HepG2 (cell line): ENCODE data around the gene ZNF670. TPM values are rescaled to one million over a fixed set of nuclear protein-coding genes. Genes with fewer than 3 reads are reported as not detected.

Source experiments
- ETV5 ChIP-seq: IDR thresholded peaks from 2 replicates; pipeline ENCODE4 v1.6.1; 2018; ENCODE audit warnings: missing biosample characterization, missing genetic modification reagents, inconsistent platforms, borderline replicate concordance
- GATAD1 ChIP-seq: IDR thresholded peaks from 2 replicates; pipeline ENCODE4 v1.6.1; 2016; ENCODE audit warnings: missing genetic modification reagents, missing compliant biosample characterization
- JUN ChIP-seq: sonication (generic); formaldehyde crosslinking; IDR thresholded peaks from 2 replicates; pipeline ENCODE4 v1.4.0; 2020; ENCODE audit warnings: mild to moderate bottlenecking, missing genetic modification reagents
- KAT8 ChIP-seq: IDR thresholded peaks from 2 replicates; pipeline ENCODE4 v1.6.1; 2016; ENCODE audit warnings: missing genetic modification reagents, missing compliant biosample characterization
- KLF16 ChIP-seq, 2 experiments: sonication (generic) in 1 of 2; formaldehyde crosslinking in 1 of 2; IDR thresholded peaks; 2 replicates each; pipeline versions ENCODE4 v1.6.1 to v1.8.0; 2016 to 2023; ENCODE audit warnings: missing genetic modification reagents in 2 of 2, missing compliant biosample characterization in 1 of 2
- NFRKB ChIP-seq: fragments of 450-650 bp; IDR thresholded peaks from 2 replicates; pipeline ENCODE4 v1.6.1; 2017
- PITX1 ChIP-seq: sonication (generic); formaldehyde crosslinking; IDR thresholded peaks from 2 replicates; pipeline ENCODE4 v1.5.1; 2020; ENCODE audit warnings: mild to moderate bottlenecking, missing genetic modification reagents
- PLRG1 ChIP-seq: fragments of 450-650 bp; conservative IDR thresholded peaks from 2 replicates; pipeline ENCODE4 v1.6.1; 2016
- SALL1 ChIP-seq: sonication (generic); formaldehyde crosslinking; IDR thresholded peaks from 2 replicates; pipeline ENCODE4 v1.8.0; 2022; ENCODE audit warnings: mild to moderate bottlenecking, missing genetic modification reagents
- SIN3A ChIP-seq: IDR thresholded peaks from 2 replicates; pipeline ENCODE4 v1.6.1; 2011; ENCODE audit warnings: low read depth, mild to moderate bottlenecking, control low read depth, low read length, borderline replicate concordance
- TSC22D2 ChIP-seq: sonication (generic); formaldehyde crosslinking; IDR thresholded peaks from 2 replicates; pipeline ENCODE4 v1.5.1; 2020; ENCODE audit warnings: missing genetic modification reagents, mild to moderate bottlenecking, borderline replicate concordance
- ZFY ChIP-seq: sonication (generic); formaldehyde crosslinking; IDR thresholded peaks from 2 replicates; pipeline ENCODE4 v1.4.0; 2020; ENCODE audit warnings: missing genetic modification reagents
- ZNF337 ChIP-seq: sonication (generic); formaldehyde crosslinking; IDR thresholded peaks from 2 replicates; pipeline ENCODE4 v1.5.1; 2020; ENCODE audit warnings: missing genetic modification reagents, low read depth, mild to moderate bottlenecking, borderline replicate concordance
- ZNF547 ChIP-seq: sonication (generic); formaldehyde crosslinking; IDR thresholded peaks from 2 replicates; pipeline ENCODE4 v1.5.1; 2020; ENCODE audit warnings: mild to moderate bottlenecking, missing genetic modification reagents
- ZNF558 ChIP-seq: sonication (generic); formaldehyde crosslinking; IDR thresholded peaks from 2 replicates; pipeline ENCODE4 v1.9.0; 2022; ENCODE audit warnings: mild to moderate bottlenecking, missing genetic modification reagents, borderline replicate concordance
- ZNF607 ChIP-seq: sonication (generic); formaldehyde crosslinking; IDR thresholded peaks from 2 replicates; pipeline ENCODE4 v1.5.1; 2020; ENCODE audit warnings: missing genetic modification reagents, mild to moderate bottlenecking, borderline replicate concordance
- ZNF746 ChIP-seq: sonication (generic); formaldehyde crosslinking; IDR thresholded peaks from 2 replicates; pipeline ENCODE4 v1.8.0; 2022; ENCODE audit warnings: mild to moderate bottlenecking, missing genetic modification reagents
- ZNF768 ChIP-seq: sonication (generic); formaldehyde crosslinking; IDR thresholded peaks from 2 replicates; pipeline ENCODE4 v1.4.0; 2020; ENCODE audit warnings: missing genetic modification reagents
- ZNF891 ChIP-seq: sonication (generic); formaldehyde crosslinking; IDR thresholded peaks from 2 replicates; pipeline ENCODE4 v1.5.0; 2020; ENCODE audit warnings: mild to moderate bottlenecking, missing genetic modification reagents
- polyA plus RNA-seq, 8 experiments: library from polyadenylated mRNA; depleted of rRNA in 3 of 8; stranded (reverse) in 7 of 8; unstranded in 1 of 8; fragments of >200 nt; fragmentation: Illumina TruSeq in 4 of 8; extraction: Trizol in 4 of 8; gene quantifications; 2 replicates each; pipeline versions ENCODE4 v1.2.1 to v1.2.3, GENCODE V29; 2011 to 2016; ENCODE audit warnings: low read depth in 4 of 8, missing spikeins in 1 of 8, mixed read lengths in 1 of 8; ENCODE audit not compliant: insufficient read depth in 1 of 8
- total RNA-seq, 5 experiments: library from RNA; depleted of rRNA; stranded (reverse); fragments of >200 nt; fragmentation: Illumina TruSeq; extraction: Trizol; gene quantifications; 2 replicates each; pipeline ENCODE4 v1.2.3, GENCODE V29; 2016; ENCODE audit warnings: low read depth in 1 of 5
- TF ChIP-seq, protein P1 (sequence below): sonication (generic); formaldehyde crosslinking; conservative IDR thresholded peaks from 2 replicates; pipeline ENCODE4 v1.5.0; 2020; ENCODE audit warnings: missing genetic modification reagents
- TF ChIP-seq, protein P2 (sequence below): sonication (generic); formaldehyde crosslinking; IDR thresholded peaks from 2 replicates; pipeline ENCODE4 v1.4.0; 2020; ENCODE audit warnings: low read depth, missing genetic modification reagents
- TF ChIP-seq, protein P3 (sequence below): IDR thresholded peaks from 2 replicates; pipeline ENCODE4 v1.6.1; 2018; ENCODE audit warnings: missing genetic modification reagents, mild to moderate bottlenecking, missing compliant biosample characterization
- TF ChIP-seq, protein P4 (sequence below): sonication (generic); formaldehyde crosslinking; IDR thresholded peaks from 2 replicates; pipeline ENCODE4 v1.5.0; 2020; ENCODE audit warnings: mild to moderate bottlenecking, missing genetic modification reagents, moderate library complexity

ZNF670 gene
- total and polyA plus RNA-seq, 2 of the 13 experiments (the other 11 are each of a cell fraction or from before 2014, with no cell fraction given) = 4.2 to 10.9 TPM

DNA sequence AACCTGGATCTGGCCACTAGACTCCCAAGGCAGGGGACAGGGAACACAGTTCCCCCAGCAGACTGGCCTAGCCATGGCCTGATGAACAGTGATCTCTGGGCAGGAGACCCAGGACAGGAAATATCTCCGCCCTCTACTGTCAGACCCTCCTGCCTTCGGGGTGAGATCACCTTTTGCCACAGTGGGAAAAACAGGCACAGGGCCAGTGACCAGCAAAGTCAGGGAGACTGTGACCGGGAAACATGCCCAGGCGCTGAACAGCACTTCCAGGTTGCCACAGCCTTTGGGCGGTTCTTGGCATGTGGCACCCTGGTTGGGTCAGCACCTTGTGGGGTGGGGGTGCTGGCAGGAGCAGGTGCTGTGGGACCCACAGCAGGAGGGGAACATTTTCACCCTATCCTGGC lies 34.5 kb upstream of the ZNF670 start (continued):
- TF ChIP-seq, protein P1, sequence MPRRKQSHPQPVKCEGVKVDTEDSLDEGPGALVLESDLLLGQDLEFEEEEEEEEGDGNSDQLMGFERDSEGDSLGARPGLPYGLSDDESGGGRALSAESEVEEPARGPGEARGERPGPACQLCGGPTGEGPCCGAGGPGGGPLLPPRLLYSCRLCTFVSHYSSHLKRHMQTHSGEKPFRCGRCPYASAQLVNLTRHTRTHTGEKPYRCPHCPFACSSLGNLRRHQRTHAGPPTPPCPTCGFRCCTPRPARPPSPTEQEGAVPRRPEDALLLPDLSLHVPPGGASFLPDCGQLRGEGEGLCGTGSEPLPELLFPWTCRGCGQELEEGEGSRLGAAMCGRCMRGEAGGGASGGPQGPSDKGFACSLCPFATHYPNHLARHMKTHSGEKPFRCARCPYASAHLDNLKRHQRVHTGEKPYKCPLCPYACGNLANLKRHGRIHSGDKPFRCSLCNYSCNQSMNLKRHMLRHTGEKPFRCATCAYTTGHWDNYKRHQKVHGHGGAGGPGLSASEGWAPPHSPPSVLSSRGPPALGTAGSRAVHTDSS (CRISPR knock-in tag) = no peak
- TF ChIP-seq ZNF337 (CRISPR knock-in tag) (peak; percentile 31; the same call in 1 of the 2 replicates), ZNF607 (peak; percentile 76; the same call in 1 of the 2 replicates), ZNF746 (CRISPR knock-in tag) (no peak), SALL1 (CRISPR knock-in tag) (peak; percentile 56), GATAD1 (CRISPR knock-in tag) (peak; percentile 51; the same call in 1 of the 2 replicates), JUN (CRISPR knock-in tag) (peak; percentile 90), ZNF558 (no peak), ZNF768 (CRISPR knock-in tag) (peak; percentile 87), ETV5 (CRISPR knock-in tag) (peak; percentile 89), TSC22D2 (CRISPR knock-in tag) (0 out of 2 replicates have a peak, but pooled peaks have one; percentile 21), KLF16 (CRISPR knock-in tag; IDR thresholded peaks at IDR 0.05) (peak in 1 of 2 experiments; percentile 37; a peak in 1 of 4 replicates), PLRG1 (no peak), SIN3A (peak; percentile 47; the same call in 1 of the 2 replicates), PITX1 (0 out of 2 replicates have a peak, but pooled peaks have one; percentile 46), ZNF547 (CRISPR knock-in tag) (peak; percentile 22; the same call in 1 of the 2 replicates), KAT8 (CRISPR knock-in tag) (0 out of 2 replicates have a peak, but pooled peaks have one; percentile 14), ZNF891 (CRISPR knock-in tag) (peak; percentile 29; the same call in 1 of the 2 replicates), NFRKB (no peak), ZFY (peak; percentile 22; the same call in 1 of the 2 replicates)
- TF ChIP-seq, protein P2, sequence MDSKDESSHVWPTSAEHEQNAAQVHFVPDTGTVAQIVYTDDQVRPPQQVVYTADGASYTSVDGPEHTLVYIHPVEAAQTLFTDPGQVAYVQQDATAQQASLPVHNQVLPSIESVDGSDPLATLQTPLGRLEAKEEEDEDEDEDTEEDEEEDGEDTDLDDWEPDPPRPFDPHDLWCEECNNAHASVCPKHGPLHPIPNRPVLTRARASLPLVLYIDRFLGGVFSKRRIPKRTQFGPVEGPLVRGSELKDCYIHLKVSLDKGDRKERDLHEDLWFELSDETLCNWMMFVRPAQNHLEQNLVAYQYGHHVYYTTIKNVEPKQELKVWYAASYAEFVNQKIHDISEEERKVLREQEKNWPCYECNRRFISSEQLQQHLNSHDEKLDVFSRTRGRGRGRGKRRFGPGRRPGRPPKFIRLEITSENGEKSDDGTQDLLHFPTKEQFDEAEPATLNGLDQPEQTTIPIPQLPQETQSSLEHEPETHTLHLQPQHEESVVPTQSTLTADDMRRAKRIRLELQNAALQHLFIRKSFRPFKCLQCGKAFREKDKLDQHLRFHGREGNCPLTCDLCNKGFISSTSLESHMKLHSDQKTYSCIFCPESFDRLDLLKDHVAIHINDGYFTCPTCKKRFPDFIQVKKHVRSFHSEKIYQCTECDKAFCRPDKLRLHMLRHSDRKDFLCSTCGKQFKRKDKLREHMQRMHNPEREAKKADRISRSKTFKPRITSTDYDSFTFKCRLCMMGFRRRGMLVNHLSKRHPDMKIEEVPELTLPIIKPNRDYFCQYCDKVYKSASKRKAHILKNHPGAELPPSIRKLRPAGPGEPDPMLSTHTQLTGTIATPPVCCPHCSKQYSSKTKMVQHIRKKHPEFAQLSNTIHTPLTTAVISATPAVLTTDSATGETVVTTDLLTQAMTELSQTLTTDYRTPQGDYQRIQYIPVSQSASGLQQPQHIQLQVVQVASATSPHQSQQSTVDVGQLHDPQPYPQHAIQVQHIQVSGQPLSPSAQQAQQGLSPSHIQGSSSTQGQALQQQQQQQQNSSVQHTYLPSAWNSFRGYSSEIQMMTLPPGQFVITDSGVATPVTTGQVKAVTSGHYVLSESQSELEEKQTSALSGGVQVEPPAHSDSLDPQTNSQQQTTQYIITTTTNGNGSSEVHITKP (CRISPR knock-in tag) = peak; percentile 66; the same call in 1 of the 2 replicates
- TF ChIP-seq, protein P3, sequence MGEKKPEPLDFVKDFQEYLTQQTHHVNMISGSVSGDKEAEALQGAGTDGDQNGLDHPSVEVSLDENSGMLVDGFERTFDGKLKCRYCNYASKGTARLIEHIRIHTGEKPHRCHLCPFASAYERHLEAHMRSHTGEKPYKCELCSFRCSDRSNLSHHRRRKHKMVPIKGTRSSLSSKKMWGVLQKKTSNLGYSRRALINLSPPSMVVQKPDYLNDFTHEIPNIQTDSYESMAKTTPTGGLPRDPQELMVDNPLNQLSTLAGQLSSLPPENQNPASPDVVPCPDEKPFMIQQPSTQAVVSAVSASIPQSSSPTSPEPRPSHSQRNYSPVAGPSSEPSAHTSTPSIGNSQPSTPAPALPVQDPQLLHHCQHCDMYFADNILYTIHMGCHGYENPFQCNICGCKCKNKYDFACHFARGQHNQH (CRISPR knock-in tag) = 0 out of 2 replicates have a peak, but pooled peaks have one; percentile 17
- TF ChIP-seq, protein P4, sequence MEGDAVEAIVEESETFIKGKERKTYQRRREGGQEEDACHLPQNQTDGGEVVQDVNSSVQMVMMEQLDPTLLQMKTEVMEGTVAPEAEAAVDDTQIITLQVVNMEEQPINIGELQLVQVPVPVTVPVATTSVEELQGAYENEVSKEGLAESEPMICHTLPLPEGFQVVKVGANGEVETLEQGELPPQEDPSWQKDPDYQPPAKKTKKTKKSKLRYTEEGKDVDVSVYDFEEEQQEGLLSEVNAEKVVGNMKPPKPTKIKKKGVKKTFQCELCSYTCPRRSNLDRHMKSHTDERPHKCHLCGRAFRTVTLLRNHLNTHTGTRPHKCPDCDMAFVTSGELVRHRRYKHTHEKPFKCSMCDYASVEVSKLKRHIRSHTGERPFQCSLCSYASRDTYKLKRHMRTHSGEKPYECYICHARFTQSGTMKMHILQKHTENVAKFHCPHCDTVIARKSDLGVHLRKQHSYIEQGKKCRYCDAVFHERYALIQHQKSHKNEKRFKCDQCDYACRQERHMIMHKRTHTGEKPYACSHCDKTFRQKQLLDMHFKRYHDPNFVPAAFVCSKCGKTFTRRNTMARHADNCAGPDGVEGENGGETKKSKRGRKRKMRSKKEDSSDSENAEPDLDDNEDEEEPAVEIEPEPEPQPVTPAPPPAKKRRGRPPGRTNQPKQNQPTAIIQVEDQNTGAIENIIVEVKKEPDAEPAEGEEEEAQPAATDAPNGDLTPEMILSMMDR (CRISPR knock-in tag) = peak; percentile 57
